Fibroblast of lung (primary cell): Measurements from ENCODE around the gene ZZZ3. TPM values are rescaled to one million over a fixed set of nuclear protein-coding genes. Genes with fewer than 3 reads are reported as not detected.
"Not testable (repeated sequence)": the region's sequence is repeated elsewhere in the genome, so short reads cannot be mapped to it uniquely, and the experiment has no call there.

ENCODE experiments used
- DNase-seq, 2 donors: peaks; one replicate each; pipeline versions ENCODE4 v3.0.0 to v3.0.0-alpha.2; 2010; ENCODE audit warnings: low read depth in 2 of 2
- H2AFZ ChIP-seq: 2 replicates; pipeline ENCODE4 v1.5.1; 2012; ENCODE audit warnings: low read length, control low read depth, inconsistent platforms
- H3K27ac ChIP-seq: 2 replicates; pipeline ENCODE4 v1.5.1; 2011; ENCODE audit warnings: low read length, control low read depth; ENCODE audit not compliant: insufficient read depth
- H3K27me3 ChIP-seq: 2 replicates; pipeline ENCODE4 v1.5.1; 2011; ENCODE audit warnings: mild to moderate bottlenecking, low read length; ENCODE audit not compliant: control insufficient read depth, insufficient read depth
- H3K36me3 ChIP-seq: 2 replicates; pipeline ENCODE4 v1.5.1; 2011; ENCODE audit warnings: low read length; ENCODE audit not compliant: control insufficient read depth, insufficient read depth
- H3K4me1 ChIP-seq: 2 replicates; pipeline ENCODE4 v1.5.1; 2011; ENCODE audit warnings: low read length; ENCODE audit not compliant: control insufficient read depth, insufficient read depth; ENCODE audit errors: extremely low read depth
- H3K4me2 ChIP-seq: 2 replicates; pipeline ENCODE4 v1.5.1; 2011; ENCODE audit warnings: low read length, control low read depth; ENCODE audit not compliant: insufficient read depth; ENCODE audit errors: extremely low read depth
- H3K4me3 ChIP-seq, 4 experiments: fragments of 200-600 bp in 1 of 4; sonication (generic) in 1 of 4; replicated peaks in 1 of 4; 2 replicates each; pipeline ENCODE4 v1.5.1; 2011 to 2016; ENCODE audit warnings: low read length in 4 of 4, low read depth in 3 of 4, mild to moderate bottlenecking in 3 of 4, control low read depth in 2 of 4, inconsistent platforms in 1 of 4, mixed read lengths in 1 of 4; ENCODE audit not compliant: insufficient read depth in 1 of 4; ENCODE audit errors: control extremely low read depth in 1 of 4
- H3K79me2 ChIP-seq: 2 replicates; pipeline ENCODE4 v1.5.1; 2012; ENCODE audit warnings: mild to moderate bottlenecking, low read length, inconsistent platforms; ENCODE audit not compliant: control insufficient read depth, insufficient read depth
- H3K9ac ChIP-seq: 2 replicates; pipeline ENCODE4 v1.5.1; 2011; ENCODE audit warnings: mild to moderate bottlenecking, low read length, control low read depth; ENCODE audit not compliant: insufficient read depth
- H3K9me3 ChIP-seq: 2 replicates; pipeline ENCODE4 v1.5.1; 2012; ENCODE audit warnings: low read depth, low read length; ENCODE audit not compliant: control insufficient read depth, insufficient read depth
- H4K20me1 ChIP-seq: 2 replicates; pipeline ENCODE4 v1.5.1; 2011; ENCODE audit warnings: low read length; ENCODE audit not compliant: control insufficient read depth, insufficient read depth; ENCODE audit errors: extremely low read depth
- CTCF ChIP-seq, 2 donors: IDR thresholded peaks in 1 of 2; conservative IDR thresholded peaks in 1 of 2; 1 replicate in 1 of 2; 2 replicates in 1 of 2; pipeline ENCODE4 v1.5.1; 2011 to 2012; ENCODE audit warnings: low read length in 2 of 2, control low read depth in 1 of 2, inconsistent platforms in 1 of 2, low read depth in 1 of 2, mild to moderate bottlenecking in 1 of 2
- EZH2 ChIP-seq: IDR thresholded peaks from 2 replicates; pipeline ENCODE4 v1.5.1; 2012; ENCODE audit warnings: low read length, control low read depth, mild to moderate bottlenecking; ENCODE audit errors: missing control alignments
- polyA plus RNA-seq, 2 donors: library from polyadenylated mRNA; depleted of rRNA in 1 of 2; stranded (reverse) in 1 of 2; unstranded in 1 of 2; fragments of >200 nt; gene quantifications; 2 replicates each; pipeline ENCODE4 v1.2.1, GENCODE V29; 2011 to 2012; ENCODE audit warnings: missing spikeins in 1 of 2
- total RNA-seq: library from RNA; depleted of rRNA; stranded (reverse); fragments of >200 nt; gene quantifications from 2 replicates; pipeline ENCODE4 v1.2.1, GENCODE V29; 2014

ZZZ3 gene
- total and polyA plus RNA-seq, 2 donors (not counting 1 experiment from before 2014, with no cell fraction given) = 38.6 to 111 TPM

- H3K9ac ChIP-seq = no peak overlapping the region
- no peaks in the 10 kb centered on the region for H3K9me3 ChIP-seq
- no peak overlapping the region for H3K4me2 ChIP-seq
- no peaks in the 10 kb centered on the region for H3K4me1 ChIP-seq
- no peaks in the 10 kb centered on the region for H3K79me2 ChIP-seq
- no peak overlapping the region for H3K4me3 ChIP-seq
- no peaks in the 10 kb centered on the region for H4K20me1 ChIP-seq
- peaks cover 2% of the 10 kb centered on the region for H3K36me3 ChIP-seq
- TF ChIP-seq EZH2 (no peak), CTCF (conservative IDR thresholded peaks at IDR 0.05 in 1 of 2, IDR thresholded peaks at IDR 0.05 in 1 of 2; ENCODE audit: low read depth in 1 of 2, low read length in 2 of 2) (no peak)
- no peak overlapping the region for H3K27ac ChIP-seq
- no peaks in the 10 kb centered on the region for H3K27me3 ChIP-seq
- H2AFZ ChIP-seq = no peak overlapping the region
- DNase-seq = peak; percentile 12 to 17
These were observed 23.9 kb upstream of the ZZZ3 start for GRCh38 chr1:77706321-77706720.

- Histone ChIP-seq H3K79me2 (no peaks in the 10 kb centered on the region), H3K9me3 (no peaks in the 10 kb centered on the region), H3K4me3 (no peak overlapping the region), H3K36me3 (no peaks in the 10 kb centered on the region), H3K27ac (no peak overlapping the region), H3K27me3 (no peaks in the 10 kb centered on the region), H4K20me1 (no peaks in the 10 kb centered on the region), H2AFZ (no peak overlapping the region), H3K4me2 (no peak overlapping the region), H3K9ac (no peak overlapping the region), H3K4me1 (no peaks in the 10 kb centered on the region)
- TF ChIP-seq CTCF (conservative IDR thresholded peaks at IDR 0.05 in 1 of 2, IDR thresholded peaks at IDR 0.05 in 1 of 2; ENCODE audit: low read depth in 1 of 2, low read length in 2 of 2) = no peak
- TF ChIP-seq EZH2 = no peak
- no peak for DNase-seq
These were observed 22.3 kb upstream of the ZZZ3 start for GRCh38 chr1:77704736-77705135.

GRCh38 chr1:77699673-77700072, 17.2 kb upstream of the ZZZ3 start:
- not testable (repeated sequence) for H3K9ac ChIP-seq, H3K9me3 ChIP-seq, H3K27me3 ChIP-seq, H3K36me3 ChIP-seq, H3K27ac ChIP-seq, H3K79me2 ChIP-seq, H4K20me1 ChIP-seq, H3K4me2 ChIP-seq, H3K4me1 ChIP-seq, H3K4me3 ChIP-seq, DNase-seq, H2AFZ ChIP-seq
